RWPE2 (cell line): ENCODE results near the gene CCSER1.
"Not testable (repeated sequence)": the region's sequence is repeated elsewhere in the genome, so short reads cannot be mapped to it uniquely, and the experiment has no call there.

Experiments
- ATAC-seq: fragments of 200-7000 bp; cut with Tn5 transposase; 3 replicates; pipeline ENCODE4 v1.9.1; 2021; ENCODE audit warnings: low read depth
- DNase-seq: peaks from one replicate; pipeline ENCODE4 v3.0.0-alpha.2; 2020; ENCODE audit warnings: low spot score
- H3K27ac ChIP-seq: fragments of 450-650 bp; 2 replicates; pipeline ENCODE4 v1.5.1; 2017; ENCODE audit warnings: mild to moderate bottlenecking; ENCODE audit not compliant: poor library complexity, severe bottlenecking
- H3K27me3 ChIP-seq: fragments of 250-450 bp; sonication (Bioruptor Pico); 2 replicates; pipeline ENCODE4 v1.5.1; 2021; ENCODE audit warnings: mild to moderate bottlenecking, moderate library complexity; ENCODE audit not compliant: insufficient read depth, poor library complexity, severe bottlenecking
- H3K36me3 ChIP-seq: fragments of 250-450 bp; sonication (Bioruptor Pico); 2 replicates; pipeline ENCODE4 v1.5.1; 2020; ENCODE audit warnings: low read depth, mild to moderate bottlenecking, moderate library complexity
- H3K4me1 ChIP-seq: fragments of 250-450 bp; sonication (Bioruptor Pico); 2 replicates; pipeline ENCODE4 v1.5.1; 2021; ENCODE audit warnings: mild to moderate bottlenecking, moderate library complexity; ENCODE audit not compliant: insufficient read depth, poor library complexity, severe bottlenecking
- H3K4me3 ChIP-seq: fragments of 250-450 bp; sonication (Bioruptor Pico); 2 replicates; pipeline ENCODE4 v1.5.1; 2021; ENCODE audit warnings: mild to moderate bottlenecking, moderate library complexity; ENCODE audit not compliant: severe bottlenecking
- H3K9me3 ChIP-seq: fragments of 250-450 bp; sonication (Bioruptor Pico); 2 replicates; pipeline ENCODE4 v1.5.1; 2021; ENCODE audit warnings: mild to moderate bottlenecking, moderate library complexity; ENCODE audit not compliant: severe bottlenecking
- TF ChIP-seq, protein P1 (sequence below): fragments of 450-650 bp; IDR thresholded peaks from one replicate; pipeline ENCODE4 v1.5.1; 2017; ENCODE audit warnings: mild to moderate bottlenecking, moderate library complexity; ENCODE audit not compliant: poor library complexity, severe bottlenecking

The CCSER1 gene

DNA sequence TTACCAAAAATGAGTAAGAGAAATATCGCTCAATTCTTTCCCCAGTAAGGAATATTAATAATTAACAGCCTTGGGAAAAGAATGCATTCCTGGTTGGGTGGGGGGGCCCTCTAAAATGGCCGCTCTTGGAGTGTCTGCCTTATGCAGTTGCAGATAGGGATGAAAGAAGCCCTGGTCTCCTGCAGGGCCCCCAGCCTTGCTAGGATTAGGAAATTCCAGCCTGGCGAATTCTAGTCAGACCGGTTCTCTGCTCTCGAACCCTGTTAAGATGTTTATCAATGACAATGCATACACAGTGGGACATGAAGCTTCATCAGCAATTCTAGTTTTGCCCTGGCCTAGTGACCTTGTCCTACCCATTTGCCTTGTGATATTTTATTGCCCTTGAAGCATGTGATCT lies 1128.8 kb downstream of the CCSER1 start:
- H3K4me1 ChIP-seq = no peaks in the 10 kb centered on the region
- no peak overlapping the region for H3K4me3 ChIP-seq
- ATAC-seq = no peak

DNA sequence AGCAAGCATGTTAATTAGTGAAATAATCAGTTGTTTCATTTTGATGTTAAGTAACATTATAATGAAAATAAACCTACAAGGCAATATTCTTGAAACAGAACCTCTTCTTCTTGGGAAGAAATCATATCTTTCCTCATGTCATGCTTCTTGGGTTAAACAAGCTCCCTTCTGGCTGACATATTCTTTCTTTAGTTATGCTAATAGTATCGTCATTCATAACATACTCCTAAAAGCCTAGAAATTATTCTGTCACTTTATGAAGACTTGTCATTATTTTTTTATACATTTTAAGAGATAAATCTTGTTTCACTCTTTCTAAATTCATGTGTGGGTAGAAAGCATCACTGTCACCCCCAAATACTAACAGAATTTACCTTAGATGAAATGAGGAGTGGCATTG lies 1129.6 kb downstream of the CCSER1 start:
- no peak overlapping the region for H3K27ac ChIP-seq
- no peaks in the 10 kb centered on the region for H3K4me1 ChIP-seq
- no peak overlapping the region for H3K4me3 ChIP-seq
- ATAC-seq (no peak), DNase-seq (no peak)
- TF ChIP-seq, protein P1, sequence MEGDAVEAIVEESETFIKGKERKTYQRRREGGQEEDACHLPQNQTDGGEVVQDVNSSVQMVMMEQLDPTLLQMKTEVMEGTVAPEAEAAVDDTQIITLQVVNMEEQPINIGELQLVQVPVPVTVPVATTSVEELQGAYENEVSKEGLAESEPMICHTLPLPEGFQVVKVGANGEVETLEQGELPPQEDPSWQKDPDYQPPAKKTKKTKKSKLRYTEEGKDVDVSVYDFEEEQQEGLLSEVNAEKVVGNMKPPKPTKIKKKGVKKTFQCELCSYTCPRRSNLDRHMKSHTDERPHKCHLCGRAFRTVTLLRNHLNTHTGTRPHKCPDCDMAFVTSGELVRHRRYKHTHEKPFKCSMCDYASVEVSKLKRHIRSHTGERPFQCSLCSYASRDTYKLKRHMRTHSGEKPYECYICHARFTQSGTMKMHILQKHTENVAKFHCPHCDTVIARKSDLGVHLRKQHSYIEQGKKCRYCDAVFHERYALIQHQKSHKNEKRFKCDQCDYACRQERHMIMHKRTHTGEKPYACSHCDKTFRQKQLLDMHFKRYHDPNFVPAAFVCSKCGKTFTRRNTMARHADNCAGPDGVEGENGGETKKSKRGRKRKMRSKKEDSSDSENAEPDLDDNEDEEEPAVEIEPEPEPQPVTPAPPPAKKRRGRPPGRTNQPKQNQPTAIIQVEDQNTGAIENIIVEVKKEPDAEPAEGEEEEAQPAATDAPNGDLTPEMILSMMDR = no peak
- no peaks in the 10 kb centered on the region for H3K36me3 ChIP-seq
- no peaks in the 10 kb centered on the region for H3K9me3 ChIP-seq
- no peaks in the 10 kb centered on the region for H3K27me3 ChIP-seq

More for the DNA sequence above, 1128.8 kb downstream of the CCSER1 start:
- no peak for DNase-seq
- Histone ChIP-seq H3K9me3 (no peaks in the 10 kb centered on the region), H3K27ac (no peak overlapping the region), H3K36me3 (no peaks in the 10 kb centered on the region), H3K27me3 (no peaks in the 10 kb centered on the region)
- TF ChIP-seq, protein P1 = no peak

DNA sequence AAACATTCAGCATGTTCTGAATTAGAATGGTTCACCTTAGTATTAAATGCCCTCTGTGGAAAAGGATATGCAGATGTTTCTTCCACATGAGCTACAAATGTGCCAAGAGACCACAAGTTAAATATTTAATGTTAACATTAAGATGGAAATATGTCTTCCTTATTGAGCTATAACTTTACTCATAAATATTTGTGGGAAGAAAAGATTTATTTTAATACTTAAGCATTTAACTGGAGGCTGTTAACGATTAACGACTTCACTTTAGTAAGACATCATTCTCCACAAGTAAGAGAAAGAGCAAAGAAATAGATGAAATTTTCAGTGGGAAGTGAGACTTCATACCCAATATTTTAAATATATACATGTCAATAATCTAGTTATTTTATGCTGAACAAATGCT lies 1130.5 kb downstream of the CCSER1 start:
- no peak overlapping the region for H3K27ac ChIP-seq
- H3K9me3 ChIP-seq = no peaks in the 10 kb centered on the region
- H3K4me1 ChIP-seq = no peaks in the 10 kb centered on the region
- H3K4me3 ChIP-seq = no peak overlapping the region
- ATAC-seq = no peak
- TF ChIP-seq, protein P1 = no peak
- H3K27me3 ChIP-seq = no peaks in the 10 kb centered on the region
- DNase-seq = no peak
- H3K36me3 ChIP-seq = no peaks in the 10 kb centered on the region

DNA sequence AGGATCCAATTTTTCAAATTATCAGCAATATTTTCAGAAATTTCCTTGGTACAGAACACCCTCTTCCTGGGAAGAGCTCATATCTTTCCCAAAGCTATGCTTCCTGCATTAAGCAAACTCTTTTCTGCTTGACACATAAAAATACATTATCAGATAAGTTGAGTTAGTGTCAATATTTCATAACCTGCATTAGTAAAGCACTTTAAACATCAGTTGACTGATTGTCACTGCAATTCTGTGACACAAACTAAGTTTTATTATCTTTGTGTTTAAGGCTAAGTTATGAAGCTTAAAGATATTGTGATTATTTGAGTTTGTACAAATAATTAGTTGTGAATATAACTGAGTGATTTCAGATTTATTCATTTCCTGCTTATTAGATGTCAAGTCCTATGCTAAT lies 1131.1 kb downstream of the CCSER1 start:
- ATAC-seq (no peak), DNase-seq (no peak)
- Histone ChIP-seq H3K27ac (no peak overlapping the region), H3K4me1 (no peaks in the 10 kb centered on the region), H3K4me3 (no peak overlapping the region), H3K27me3 (no peaks in the 10 kb centered on the region), H3K36me3 (no peaks in the 10 kb centered on the region), H3K9me3 (no peaks in the 10 kb centered on the region)
- TF ChIP-seq, protein P1 = no peak

DNA sequence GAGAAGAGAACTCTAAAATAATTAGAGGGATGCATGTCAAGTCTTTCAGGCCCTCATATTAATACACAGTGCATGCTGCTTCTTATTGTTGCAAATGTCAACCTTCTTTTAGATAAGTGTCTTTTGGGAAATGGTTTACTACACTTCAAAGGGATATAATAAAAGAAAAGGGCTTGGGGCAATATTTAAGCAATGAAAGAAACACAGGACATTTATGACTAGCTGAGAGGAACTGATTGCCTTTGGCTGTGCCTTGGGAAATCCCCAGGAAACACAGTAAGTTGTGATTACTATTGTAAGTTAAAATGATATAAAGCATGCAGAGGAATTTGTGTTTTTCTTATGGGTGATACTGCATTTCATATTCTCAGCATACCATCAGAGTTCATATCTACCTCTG lies 1140.3 kb downstream of the CCSER1 start:
- Histone ChIP-seq H3K9me3 (no peaks in the 10 kb centered on the region), H3K4me1 (no peaks in the 10 kb centered on the region), H3K27me3 (no peaks in the 10 kb centered on the region), H3K27ac (no peak overlapping the region), H3K36me3 (no peaks in the 10 kb centered on the region), H3K4me3 (no peak overlapping the region)
- TF ChIP-seq, protein P1 = no peak
- ATAC-seq (no peak), DNase-seq (no peak)

DNA sequence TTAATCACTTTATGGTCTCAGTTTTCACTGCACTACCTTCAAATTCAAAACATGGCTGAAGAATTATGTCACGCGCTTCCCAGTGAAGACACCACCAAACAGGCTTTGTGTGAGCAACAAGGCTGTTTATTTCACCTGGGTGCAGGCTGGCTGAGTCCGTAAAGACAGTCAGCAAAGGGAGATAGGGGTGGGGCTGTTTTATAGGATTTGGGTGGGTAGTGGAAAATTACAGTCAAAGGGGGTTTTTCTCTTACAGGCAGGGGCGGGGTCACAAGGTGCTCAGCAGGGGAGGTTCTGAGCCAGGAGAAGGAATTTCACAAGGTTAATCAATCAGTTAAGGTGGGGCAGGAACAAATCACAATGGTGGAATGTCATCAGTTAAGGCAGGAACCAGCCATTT lies 1141.3 kb downstream of the CCSER1 start:
- not testable (repeated sequence) for DNase-seq, H3K4me1 ChIP-seq, H3K36me3 ChIP-seq, H3K27me3 ChIP-seq, H3K27ac ChIP-seq, H3K4me3 ChIP-seq, H3K9me3 ChIP-seq, ATAC-seq
